BE2C (cell line): ENCODE data around the gene PPP1R8.

Experiments
- DNase-seq: peaks from one replicate; pipeline ENCODE4 v3.0.0-alpha.2; 2020
- H3K27me3 ChIP-seq: fragments of 250-450 bp; sonication (Bioruptor Pico); 2 replicates; pipeline ENCODE4 v1.5.1; 2020; ENCODE audit warnings: mild to moderate bottlenecking
- H3K36me3 ChIP-seq: fragments of 250-450 bp; sonication (Bioruptor Pico); 2 replicates; pipeline ENCODE4 v1.5.1; 2020; ENCODE audit warnings: mild to moderate bottlenecking
- H3K4me1 ChIP-seq: fragments of 250-450 bp; sonication (Bioruptor Pico); 2 replicates; pipeline ENCODE4 v1.5.1; 2020
- H3K4me3 ChIP-seq: 2 replicates; pipeline ENCODE4 v1.5.1; 2011; ENCODE audit warnings: low read depth, low read length
- H3K9me3 ChIP-seq: fragments of 250-450 bp; sonication (Bioruptor Pico); 2 replicates; pipeline ENCODE4 v1.5.1; 2020
- CTCF ChIP-seq: IDR thresholded peaks from 2 replicates; pipeline ENCODE4 v1.5.1; 2012; ENCODE audit warnings: mild to moderate bottlenecking, low read depth, low read length

PPP1R8 gene

GRCh38 chr1:27831568-27832410 is 1.2 kb downstream of the PPP1R8 start:
- no peak for DNase-seq
- peaks cover 19% of the 10 kb centered on the region for H3K36me3 ChIP-seq
- H3K4me3 ChIP-seq = peak overlapping the region; percentile 86
- H3K27me3 ChIP-seq = no peaks in the 10 kb centered on the region
- no peak for TF ChIP-seq CTCF
- no peaks in the 10 kb centered on the region for H3K9me3 ChIP-seq
- no peaks in the 10 kb centered on the region for H3K4me1 ChIP-seq

GRCh38 chr1:27832762-27833161 is 2.2 kb downstream of the PPP1R8 start:
- Histone ChIP-seq H3K36me3 (peaks cover 19% of the 10 kb centered on the region), H3K4me1 (no peaks in the 10 kb centered on the region), H3K27me3 (no peaks in the 10 kb centered on the region), H3K4me3 (no peak overlapping the region), H3K9me3 (no peaks in the 10 kb centered on the region)
- no peak for TF ChIP-seq CTCF
- DNase-seq = no peak

- DNase-seq = no peak
- TF ChIP-seq CTCF = no peak
- Histone ChIP-seq H3K4me3 (no peak overlapping the region), H3K36me3 (peaks cover 19% of the 10 kb centered on the region), H3K4me1 (no peaks in the 10 kb centered on the region), H3K9me3 (no peaks in the 10 kb centered on the region), H3K27me3 (no peaks in the 10 kb centered on the region)
These were observed 2.9 kb downstream of the PPP1R8 start for GRCh38 chr1:27833470-27833869.

GRCh38 chr1:27835046-27835445 is 4.5 kb downstream of the PPP1R8 start:
- Histone ChIP-seq H3K9me3 (no peaks in the 10 kb centered on the region), H3K36me3 (peaks cover 19% of the 10 kb centered on the region), H3K27me3 (no peaks in the 10 kb centered on the region), H3K4me1 (no peaks in the 10 kb centered on the region), H3K4me3 (no peak overlapping the region)
- no peak for DNase-seq
- no peak for TF ChIP-seq CTCF

- DNase-seq = no peak
- Histone ChIP-seq H3K36me3 (peaks cover 19% of the 10 kb centered on the region), H3K4me1 (no peaks in the 10 kb centered on the region), H3K4me3 (no peak overlapping the region), H3K27me3 (no peaks in the 10 kb centered on the region), H3K9me3 (no peaks in the 10 kb centered on the region)
- no peak for TF ChIP-seq CTCF
These were observed 4.9 kb downstream of the PPP1R8 start for GRCh38 chr1:27835501-27835900.

GRCh38 chr1:27849951-27850350 is 19.4 kb downstream of the PPP1R8 start:
- no peaks in the 10 kb centered on the region for H3K9me3 ChIP-seq
- no peak for DNase-seq
- H3K4me1 ChIP-seq = no peaks in the 10 kb centered on the region
- no peak for TF ChIP-seq CTCF
- H3K36me3 ChIP-seq = peaks cover 14% of the 10 kb centered on the region
- H3K27me3 ChIP-seq = no peaks in the 10 kb centered on the region
- H3K4me3 ChIP-seq = no peak overlapping the region
